NCI-H748 (cell line): ENCODE measurements around the gene SREK1IP1.

Source experiments
- DNase-seq: peaks from one replicate; lab custom pipeline; 2025; ENCODE audit not compliant: unreplicated experiment; lab: John Stamatoyannopoulos, UW

SREK1IP1 gene

DNA sequence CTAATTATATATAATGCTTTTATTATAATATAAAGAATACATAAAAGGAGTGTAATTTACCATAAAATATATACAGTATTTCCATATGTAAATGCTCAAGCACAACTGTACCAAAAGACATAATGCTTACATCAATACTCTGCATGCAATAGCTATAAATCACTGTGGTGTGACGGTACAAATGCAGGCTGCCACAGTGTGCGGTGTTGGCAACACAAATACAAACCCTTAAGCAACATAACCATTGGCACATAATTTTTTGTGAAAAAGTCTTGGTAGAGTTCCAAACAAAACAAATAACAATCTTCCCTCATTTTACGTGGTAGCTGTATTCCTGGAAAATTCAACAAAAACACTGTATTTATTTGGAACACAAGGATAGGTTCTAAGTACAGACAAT lies 80.1 kb downstream of the SREK1IP1 start:
- no peak for DNase-seq

DNA sequence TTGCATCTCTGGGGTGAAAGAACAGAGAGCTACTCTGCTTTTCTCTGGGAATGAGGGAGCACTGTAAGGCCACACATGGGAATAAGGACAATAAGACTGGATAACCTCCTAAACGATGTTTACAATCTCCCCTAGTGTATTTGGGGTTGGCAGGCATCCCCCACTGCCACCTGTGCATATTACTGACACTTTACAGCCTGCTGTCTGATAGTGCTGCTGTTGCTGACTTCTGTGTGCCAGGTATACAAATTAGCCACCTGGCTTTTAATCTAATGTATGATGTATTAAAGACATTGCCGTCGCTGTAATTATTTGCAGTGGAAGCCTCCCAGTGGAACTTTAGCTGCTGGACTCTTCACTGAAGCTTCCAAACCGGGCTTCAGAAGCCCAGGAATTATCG lies 82.6 kb downstream of the SREK1IP1 start:
- peak; percentile 14 for DNase-seq

DNA sequence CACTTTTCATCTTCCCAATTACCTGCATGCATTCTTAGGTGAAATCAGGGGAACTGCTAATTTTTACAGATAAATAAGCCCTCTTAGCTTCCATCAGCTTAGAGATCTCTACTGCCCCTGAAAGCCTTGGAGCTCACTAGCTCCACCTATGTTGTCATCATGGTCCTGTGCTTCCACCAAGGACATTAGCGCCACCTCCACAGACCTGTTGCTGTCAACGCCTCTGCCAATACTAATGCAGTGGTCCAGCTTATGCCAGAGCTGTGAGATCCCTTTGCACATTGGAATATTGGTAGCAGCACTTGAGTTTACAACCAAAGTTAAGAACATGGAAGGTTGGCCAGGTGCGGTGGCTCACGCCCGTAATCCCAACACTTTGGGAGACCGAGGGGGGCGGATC lies 85.9 kb downstream of the SREK1IP1 start:
- peak; percentile 27 for DNase-seq

DNA sequence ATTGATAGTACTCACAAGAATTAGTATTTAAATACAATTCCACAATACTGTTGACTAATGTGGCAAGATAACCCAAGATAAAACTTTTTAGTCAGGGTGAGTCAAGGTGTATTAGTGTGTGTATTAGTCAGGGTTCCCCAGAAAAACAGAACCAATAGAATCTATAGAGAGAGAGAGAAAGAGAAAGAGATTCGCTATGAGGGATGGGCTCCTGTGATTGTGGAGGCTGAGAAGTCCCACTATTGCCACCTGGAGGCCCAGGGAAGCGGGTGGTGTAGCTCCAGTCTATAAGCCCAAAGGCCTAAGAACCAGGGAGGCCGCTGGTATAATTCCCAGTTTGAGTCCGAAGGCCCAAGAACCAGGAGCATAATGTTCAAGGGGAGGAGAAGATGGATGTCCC lies 88.2 kb downstream of the SREK1IP1 start:
- peak; percentile 24 for DNase-seq

DNA sequence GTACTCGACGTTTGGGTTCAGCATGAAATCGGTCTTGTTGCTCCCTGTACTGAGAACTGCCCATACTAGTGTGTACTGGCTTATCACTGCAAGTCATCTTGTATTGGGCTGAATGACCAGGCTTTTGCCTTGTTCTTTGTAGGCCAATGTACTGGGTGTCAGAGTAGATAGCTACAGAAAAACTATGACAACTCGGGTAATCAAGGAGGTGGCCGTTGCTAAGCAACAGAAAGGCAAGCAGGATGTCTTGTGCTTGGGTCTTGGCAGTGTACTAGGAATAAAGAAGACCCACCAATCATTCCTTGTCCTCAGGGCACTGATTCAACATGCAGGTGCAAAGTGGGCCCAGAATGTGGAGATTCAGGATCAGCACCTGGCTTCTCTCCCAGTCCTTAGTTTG lies 90.1 kb downstream of the SREK1IP1 start:
- DNase-seq = peak; percentile 33

DNA sequence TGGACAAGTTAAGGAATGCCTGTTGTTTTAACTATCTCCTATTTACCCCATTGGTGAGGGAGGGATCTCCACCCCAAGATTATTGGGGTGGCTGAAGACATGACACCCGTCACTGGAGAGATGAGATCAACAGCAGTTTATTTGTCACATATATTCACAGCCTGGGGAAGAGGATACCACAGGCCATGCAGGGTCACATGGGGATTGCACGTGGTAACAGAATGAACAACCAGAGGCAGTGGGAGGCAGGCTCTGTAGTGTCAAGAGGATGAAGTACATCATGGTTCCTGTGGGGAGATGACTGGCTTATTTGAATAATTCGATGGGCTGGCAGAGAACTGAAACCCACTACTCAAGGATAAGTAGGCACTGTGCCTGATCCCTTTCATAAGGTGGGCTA lies 96.8 kb downstream of the SREK1IP1 start:
- no peak for DNase-seq

DNA sequence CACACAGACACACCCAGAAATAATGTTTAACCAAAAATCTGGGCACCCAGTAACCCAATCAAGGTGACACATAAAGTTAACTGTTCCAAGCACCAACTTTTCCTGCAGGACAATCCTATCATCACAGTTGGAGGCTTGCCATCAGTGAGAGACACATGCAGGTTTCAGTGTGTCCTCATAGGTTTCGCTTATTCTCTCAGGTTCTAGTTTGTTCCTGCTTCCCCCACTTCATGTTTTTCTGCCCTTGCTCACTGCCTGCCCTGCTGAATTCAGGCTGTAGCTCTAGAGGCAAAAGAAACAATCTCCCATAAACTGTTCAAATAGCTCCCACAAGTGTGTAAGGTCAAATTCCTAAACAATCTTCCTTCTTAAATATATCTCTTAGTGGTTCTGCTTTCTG lies 98.2 kb downstream of the SREK1IP1 start:
- DNase-seq = no peak
